GM21825 (cell line): ENCODE results near the gene SPACA5.
"Not testable (repeated sequence)": the region's sequence is repeated elsewhere in the genome, so short reads cannot be mapped to it uniquely, and the experiment has no call there.

Experiments used
- ATAC-seq: cut with Tn5 transposase; IDR thresholded peaks from one replicate; pipeline ENCODE4 v1.9.1; 2021; ENCODE audit warnings: mild to moderate bottlenecking, moderate library complexity; ENCODE audit not compliant: unreplicated experiment

Gene SPACA5

GRCh38 chrX:48021026-48021900 lies 14.5 kb downstream of the SPACA5 start:
- peak; percentile 45 for ATAC-seq

GRCh38 chrX:48022100-48022499 lies 15.3 kb downstream of the SPACA5 start:
- ATAC-seq: no peak

- no peak for ATAC-seq
Measured at GRCh38 chrX:48022738-48023137, 15.9 kb downstream of the SPACA5 start.

DNA sequence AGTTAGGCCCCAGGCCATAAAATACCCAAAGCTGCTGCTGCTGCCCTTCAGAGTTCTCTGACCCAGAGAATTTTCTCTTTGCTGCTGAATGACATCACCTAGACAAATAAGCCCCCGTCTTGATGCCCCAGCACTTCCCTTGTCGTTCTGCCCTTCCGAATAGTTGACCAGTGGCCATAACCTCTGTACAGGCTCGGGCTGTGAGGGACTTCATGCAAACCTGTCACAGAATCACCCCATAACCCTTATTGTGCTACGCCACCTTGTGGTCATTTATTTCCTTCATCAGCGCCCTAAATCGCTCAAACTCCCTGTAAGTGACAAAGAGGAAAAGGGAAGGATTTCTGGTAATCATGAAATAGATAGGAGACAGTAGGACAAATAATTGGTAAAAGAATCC lies 18.8 kb downstream of the SPACA5 start:
- ATAC-seq: no peak

DNA sequence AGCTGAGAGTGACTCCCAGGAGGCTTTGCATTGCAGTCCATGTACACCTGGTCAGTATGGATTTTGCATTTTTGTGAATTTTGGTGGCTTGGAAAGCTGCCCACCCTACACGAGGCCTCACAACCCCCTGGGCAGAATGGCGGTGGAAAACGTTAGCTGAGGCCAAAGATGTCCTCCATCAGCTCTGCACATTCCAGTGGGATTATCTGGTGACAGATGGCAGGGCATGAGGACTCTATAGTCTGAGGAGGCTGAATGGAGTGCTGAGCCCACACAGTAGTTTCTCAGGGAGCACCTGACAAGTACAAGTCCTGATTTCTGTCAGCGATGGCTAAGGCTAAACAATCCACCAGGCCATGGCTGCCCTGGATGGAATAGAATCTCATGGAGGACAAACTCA lies 20.8 kb downstream of the SPACA5 start:
- ATAC-seq: not testable (repeated sequence)

- ATAC-seq: no peak
Measured at GRCh38 chrX:48028091-48028490, 21.3 kb downstream of the SPACA5 start.

DNA sequence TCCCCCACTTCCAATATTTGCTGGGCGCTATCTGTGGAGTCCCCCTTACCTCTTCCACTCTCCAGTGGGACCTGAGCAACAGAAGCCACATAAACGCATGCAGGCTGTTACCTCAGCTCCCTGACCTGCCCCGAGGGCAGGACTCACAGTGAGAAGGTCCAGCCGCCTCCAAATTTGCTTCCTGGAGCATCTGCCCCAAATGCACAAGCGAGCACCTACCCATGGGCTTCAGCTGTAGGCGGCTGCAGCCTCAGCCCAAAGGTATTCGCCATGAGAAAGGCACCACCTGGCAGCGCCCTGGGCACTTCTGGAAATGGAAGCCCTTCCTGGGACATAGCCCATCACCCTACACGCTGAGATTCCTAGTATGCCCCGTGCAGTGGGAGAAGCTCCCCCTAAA lies 23.4 kb downstream of the SPACA5 start:
- ATAC-seq: no peak

- not testable (repeated sequence) for ATAC-seq
Measured at GRCh38 chrX:48030641-48031173, 23.9 kb downstream of the SPACA5 start.

GRCh38 chrX:48035891-48036290 lies 29.1 kb downstream of the SPACA5 start:
- ATAC-seq: no peak

GRCh38 chrX:48043056-48043455 lies 36.3 kb downstream of the SPACA5 start:
- no peak for ATAC-seq

- no peak for ATAC-seq
Measured at GRCh38 chrX:48045410-48046311, 38.9 kb downstream of the SPACA5 start.

- no peak for ATAC-seq
Measured at GRCh38 chrX:48046846-48047245, 40.1 kb downstream of the SPACA5 start.

DNA sequence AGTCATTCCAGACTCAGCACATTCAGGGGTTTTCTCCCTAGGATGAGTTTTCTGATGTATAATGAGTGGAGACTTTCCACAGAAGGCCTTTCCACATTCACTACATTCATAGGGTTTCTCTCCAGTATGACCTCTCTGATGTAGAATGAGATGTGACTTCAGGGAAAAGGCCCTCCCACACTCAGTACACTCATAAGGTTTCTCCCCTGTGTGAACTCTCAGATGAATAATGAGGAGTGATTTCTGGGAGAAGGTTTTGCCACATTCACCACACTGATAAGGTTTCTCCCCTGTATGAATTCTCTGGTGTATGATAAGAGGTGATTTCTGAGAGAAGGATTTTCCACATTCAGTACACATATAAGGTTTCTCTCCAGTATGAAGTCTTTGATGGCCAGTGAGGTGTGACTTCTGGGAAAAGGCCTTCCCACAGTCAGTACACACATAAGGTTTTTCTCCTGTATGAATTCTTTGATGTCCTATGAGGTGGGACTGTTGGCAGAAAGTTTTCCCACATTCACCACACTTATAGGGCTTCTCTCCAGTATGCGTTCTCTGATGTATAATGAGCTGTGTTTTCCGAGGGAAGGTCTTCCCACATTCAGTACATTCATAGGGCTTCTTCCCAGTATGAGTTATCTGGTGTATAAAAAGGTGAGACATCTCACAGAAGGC lies 52.0 kb downstream of the SPACA5 start:
- no peak for ATAC-seq

DNA sequence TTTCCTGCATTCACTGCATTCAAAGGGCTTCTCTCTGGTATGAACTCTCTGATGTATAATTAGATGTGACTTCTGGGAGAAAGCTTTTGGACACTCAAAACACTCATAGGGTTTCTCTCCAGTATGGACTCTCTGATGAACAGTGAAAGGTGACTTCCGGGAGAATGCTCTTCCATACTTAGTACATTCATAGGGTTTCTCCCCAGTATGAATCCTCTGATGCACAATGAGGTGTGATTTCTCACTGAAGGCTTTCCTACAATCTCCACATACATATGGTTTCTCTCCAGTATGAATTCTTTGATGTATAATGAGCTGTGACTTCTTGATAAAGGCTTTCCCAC lies 52.5 kb downstream of the SPACA5 start:
- no peak for ATAC-seq
